DND-41 (cell line): ENCODE measurements around the gene ANKRD13B.

Source experiments
- ATAC-seq: fragments of 200-7000 bp; cut with Tn5 transposase; 3 replicates; pipeline ENCODE4 v1.9.1; 2021; ENCODE audit warnings: low read depth; ENCODE audit not compliant: insufficient read depth
- DNase-seq: peaks from one replicate; pipeline ENCODE4 v3.0.0-alpha.2; 2020
- H2AFZ ChIP-seq: 2 replicates; pipeline ENCODE4 v1.6.0; 2012; ENCODE audit warnings: low read depth, low read length
- H3K27ac ChIP-seq: 2 replicates; pipeline ENCODE4 v1.5.1; 2012; ENCODE audit warnings: low read length, inconsistent platforms
- H3K27me3 ChIP-seq: fragments of 200-600 bp; sonication (generic); 2 replicates; pipeline ENCODE4 v1.6.0; 2012; ENCODE audit warnings: low read length, mild to moderate bottlenecking, inconsistent platforms; ENCODE audit not compliant: insufficient read depth, poor library complexity
- H3K36me3 ChIP-seq: 2 replicates; pipeline ENCODE4 v1.5.1; 2012; ENCODE audit warnings: low read length, inconsistent platforms; ENCODE audit not compliant: insufficient read depth
- H3K4me1 ChIP-seq: 2 replicates; pipeline ENCODE4 v1.5.1; 2012; ENCODE audit warnings: mild to moderate bottlenecking, low read length; ENCODE audit not compliant: insufficient read depth
- H3K4me2 ChIP-seq: 2 replicates; pipeline ENCODE4 v1.6.0; 2012; ENCODE audit warnings: mild to moderate bottlenecking, moderate library complexity, low read length, inconsistent platforms; ENCODE audit not compliant: insufficient read depth
- H3K4me3 ChIP-seq, 2 experiments: fragments of 200-600 bp in 1 of 2; shearing (Covaris generic) in 1 of 2; 2 replicates each; pipeline ENCODE4 v1.5.1; 2012 to 2016; ENCODE audit warnings: inconsistent platforms in 2 of 2, low read length in 2 of 2, mild to moderate bottlenecking in 2 of 2, low read depth in 1 of 2, moderate library complexity in 1 of 2
- H3K79me2 ChIP-seq: 2 replicates; pipeline ENCODE4 v1.6.0; 2012; ENCODE audit warnings: low read length, inconsistent platforms; ENCODE audit not compliant: insufficient read depth
- H3K9ac ChIP-seq: 2 replicates; pipeline ENCODE4 v1.6.0; 2012; ENCODE audit warnings: low read depth, mild to moderate bottlenecking, inconsistent platforms, low read length, moderate library complexity
- H3K9me3 ChIP-seq: 2 replicates; pipeline ENCODE4 v1.5.1; 2012; ENCODE audit warnings: low read length, moderate library complexity, mild to moderate bottlenecking, inconsistent platforms; ENCODE audit not compliant: insufficient read depth, severe bottlenecking
- H4K20me1 ChIP-seq: 2 replicates; pipeline ENCODE4 v1.6.0; 2012; ENCODE audit warnings: low read length; ENCODE audit not compliant: insufficient read depth
- CTCF ChIP-seq: IDR thresholded peaks from 2 replicates; pipeline ENCODE4 v1.5.1; 2012; ENCODE audit warnings: borderline replicate concordance, low read length, moderate library complexity, mild to moderate bottlenecking; ENCODE audit not compliant: poor library complexity, severe bottlenecking; ENCODE audit errors: extremely low read depth
- EZH2 ChIP-seq: IDR thresholded peaks from 3 replicates; pipeline ENCODE4 v1.6.1; 2012; ENCODE audit warnings: borderline replicate concordance, low read depth, mild to moderate bottlenecking, moderate library complexity, low read length, inconsistent platforms; ENCODE audit not compliant: severe bottlenecking

The ANKRD13B gene

GRCh38 chr17:29614349-29615047 lies 21.6 kb downstream of the ANKRD13B start:
- H3K79me2 ChIP-seq: no peaks in the 10 kb centered on the region
- H2AFZ ChIP-seq: no peak overlapping the region
- TF ChIP-seq EZH2: no peak
- TF ChIP-seq CTCF: no peak
- ATAC-seq (no peak), DNase-seq (no peak)
- peaks cover 4% of the 10 kb centered on the region for H3K36me3 ChIP-seq
- no peaks in the 10 kb centered on the region for H3K9me3 ChIP-seq
- peaks cover 19% of the 10 kb centered on the region for H4K20me1 ChIP-seq
- peaks cover 34% of the 10 kb centered on the region for H3K4me1 ChIP-seq
- no peak overlapping the region for H3K27ac ChIP-seq
- H3K4me3 ChIP-seq: no peak overlapping the region
- no peak overlapping the region for H3K9ac ChIP-seq
- H3K27me3 ChIP-seq: peaks cover 12% of the 10 kb centered on the region
- no peak overlapping the region for H3K4me2 ChIP-seq

- ATAC-seq: no peak; the same call in 2 of the 3 replicates
- Histone ChIP-seq H3K27ac (no peak overlapping the region), H3K4me1 (peaks cover 34% of the 10 kb centered on the region), H3K9ac (no peak overlapping the region), H4K20me1 (peaks cover 19% of the 10 kb centered on the region), H3K79me2 (no peaks in the 10 kb centered on the region), H3K4me3 (peak overlapping the region in 1 of 2 experiments; percentile 48; a peak in 1 of 4 replicates), H3K9me3 (no peaks in the 10 kb centered on the region), H3K27me3 (peaks cover 12% of the 10 kb centered on the region), H3K36me3 (peaks cover 4% of the 10 kb centered on the region), H2AFZ (no peak overlapping the region), H3K4me2 (peak overlapping the region; percentile 75)
- TF ChIP-seq CTCF (no peak), EZH2 (no peak)
- peak; percentile 44 for DNase-seq
Observed at GRCh38 chr17:29615048-29615385, 22.1 kb downstream of the ANKRD13B start.

- peaks cover 4% of the 10 kb centered on the region for H3K36me3 ChIP-seq
- H4K20me1 ChIP-seq: peaks cover 23% of the 10 kb centered on the region
- peak overlapping the region in 1 of 2 experiments; percentile 48; a peak in 2 of 4 replicates for H3K4me3 ChIP-seq
- no peak for TF ChIP-seq EZH2
- H3K79me2 ChIP-seq: no peaks in the 10 kb centered on the region
- peak overlapping the region; percentile 66; the same call in 1 of the 2 replicates for H2AFZ ChIP-seq
- peak; percentile 67 for ATAC-seq
- H3K4me1 ChIP-seq: peaks cover 34% of the 10 kb centered on the region
- H3K27me3 ChIP-seq: peaks cover 12% of the 10 kb centered on the region
- no peak overlapping the region for H3K27ac ChIP-seq
- peak overlapping the region; percentile 75 for H3K4me2 ChIP-seq
- no peaks in the 10 kb centered on the region for H3K9me3 ChIP-seq
- H3K9ac ChIP-seq: peak overlapping the region; percentile 34; the same call in 1 of the 2 replicates
- peak; percentile 80 for DNase-seq
Observed at GRCh38 chr17:29615492-29616299, 22.8 kb downstream of the ANKRD13B start.
